ENCODE data around the gene RBSN.

GRCh38 chr3:15102836-15103235 lies 3.9 kb upstream of the RBSN start:
- TF ChIP-seq CTCF (IDR thresholded peaks at IDR 0.05) (no peak), POLR2A (IDR thresholded peaks at IDR 0.05) (no peak), EP300 (IDR thresholded peaks at IDR 0.05) (no peak), POLR2AphosphoS5 (IDR thresholded peaks at IDR 0.05) (no peak)

All from suprapubic skin (tissue), 4 donors.